GM12875 (cell line): ENCODE measurements around the gene GNRH2.

ENCODE experiments used
- H3K4me3 ChIP-seq: one replicate; pipeline ENCODE4 v1.5.1; 2011; ENCODE audit warnings: low read depth, low read length, control low read depth
- TF ChIP-seq, protein P1 (sequence below): IDR thresholded peaks from 2 replicates; pipeline ENCODE4 v1.5.1; 2011; ENCODE audit warnings: low read depth, mild to moderate bottlenecking, control low read depth, inconsistent platforms, low read length, moderate library complexity, borderline replicate concordance; ENCODE audit not compliant: insufficient read depth

GNRH2 gene

DNA sequence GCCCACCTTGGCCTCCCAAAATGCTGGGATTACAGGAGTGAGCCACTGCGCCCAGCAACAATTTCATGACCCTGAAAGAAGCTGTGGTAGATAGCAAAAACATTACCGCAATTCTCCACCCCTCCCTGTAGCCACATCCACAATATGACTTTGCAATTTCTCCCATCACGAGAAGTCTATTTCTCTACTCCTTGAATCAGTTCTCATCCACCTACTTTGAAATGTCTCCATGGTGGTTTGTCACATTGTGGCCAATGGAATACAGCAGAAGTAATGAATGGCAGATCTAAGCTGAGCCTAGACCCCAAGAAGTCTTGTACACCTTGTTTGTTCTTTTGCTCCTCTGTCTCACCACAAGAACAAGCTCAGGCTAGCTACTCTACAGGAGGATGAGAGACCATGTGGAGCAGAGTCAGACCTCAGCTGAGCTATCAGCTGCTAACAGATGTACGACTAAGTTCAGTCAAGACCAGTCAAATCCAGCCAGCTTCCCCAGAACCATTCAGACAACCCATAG lies 34.3 kb downstream of the GNRH2 start:
- no peak overlapping the region for H3K4me3 ChIP-seq
- TF ChIP-seq, protein P1, sequence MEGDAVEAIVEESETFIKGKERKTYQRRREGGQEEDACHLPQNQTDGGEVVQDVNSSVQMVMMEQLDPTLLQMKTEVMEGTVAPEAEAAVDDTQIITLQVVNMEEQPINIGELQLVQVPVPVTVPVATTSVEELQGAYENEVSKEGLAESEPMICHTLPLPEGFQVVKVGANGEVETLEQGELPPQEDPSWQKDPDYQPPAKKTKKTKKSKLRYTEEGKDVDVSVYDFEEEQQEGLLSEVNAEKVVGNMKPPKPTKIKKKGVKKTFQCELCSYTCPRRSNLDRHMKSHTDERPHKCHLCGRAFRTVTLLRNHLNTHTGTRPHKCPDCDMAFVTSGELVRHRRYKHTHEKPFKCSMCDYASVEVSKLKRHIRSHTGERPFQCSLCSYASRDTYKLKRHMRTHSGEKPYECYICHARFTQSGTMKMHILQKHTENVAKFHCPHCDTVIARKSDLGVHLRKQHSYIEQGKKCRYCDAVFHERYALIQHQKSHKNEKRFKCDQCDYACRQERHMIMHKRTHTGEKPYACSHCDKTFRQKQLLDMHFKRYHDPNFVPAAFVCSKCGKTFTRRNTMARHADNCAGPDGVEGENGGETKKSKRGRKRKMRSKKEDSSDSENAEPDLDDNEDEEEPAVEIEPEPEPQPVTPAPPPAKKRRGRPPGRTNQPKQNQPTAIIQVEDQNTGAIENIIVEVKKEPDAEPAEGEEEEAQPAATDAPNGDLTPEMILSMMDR: no peak

DNA sequence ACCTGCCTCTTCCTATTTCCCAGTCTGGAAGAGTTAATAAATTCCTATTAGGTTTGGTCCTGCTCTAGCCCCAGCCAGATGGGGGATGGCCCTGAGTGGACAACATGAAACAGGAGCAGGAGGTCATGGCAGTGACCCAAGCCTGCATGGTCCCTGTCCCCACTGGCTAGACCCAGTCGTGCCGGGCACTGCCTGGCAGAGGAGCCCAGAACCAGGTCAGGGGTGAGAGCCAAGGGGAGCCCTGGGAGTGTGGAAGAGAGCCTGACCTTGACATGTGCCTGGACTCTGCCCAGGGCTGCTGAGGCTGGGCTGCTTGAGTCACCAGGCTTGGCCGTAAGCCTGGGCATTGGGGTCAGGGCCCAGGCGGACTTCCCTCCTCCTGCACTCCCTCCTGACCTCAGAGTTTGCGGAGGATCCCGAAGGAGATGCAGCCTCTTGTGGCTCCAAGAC lies 37.5 kb downstream of the GNRH2 start:
- TF ChIP-seq, protein P1: no peak
- H3K4me3 ChIP-seq: no peak overlapping the region

DNA sequence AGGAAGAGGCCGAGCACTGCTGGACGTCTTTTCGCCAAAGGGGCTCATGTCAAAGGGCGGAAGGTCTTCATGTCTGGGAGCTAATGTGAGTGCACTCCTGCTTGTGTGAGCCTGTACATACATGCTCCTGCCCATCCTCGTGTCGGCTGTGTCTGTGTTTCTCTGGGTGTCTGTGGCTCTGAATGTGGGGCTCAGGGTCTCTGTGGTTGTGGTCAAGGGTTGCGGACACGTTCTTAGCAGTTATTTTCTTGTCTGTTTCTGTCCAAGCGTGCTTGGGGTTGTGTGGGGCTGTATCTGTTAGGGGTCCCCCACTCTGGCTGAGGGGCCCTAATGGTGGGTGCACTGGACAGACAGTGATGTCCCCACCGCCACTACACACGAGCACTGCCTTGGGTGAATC lies 38.2 kb downstream of the GNRH2 start:
- H3K4me3 ChIP-seq: no peak overlapping the region
- TF ChIP-seq, protein P1: no peak

DNA sequence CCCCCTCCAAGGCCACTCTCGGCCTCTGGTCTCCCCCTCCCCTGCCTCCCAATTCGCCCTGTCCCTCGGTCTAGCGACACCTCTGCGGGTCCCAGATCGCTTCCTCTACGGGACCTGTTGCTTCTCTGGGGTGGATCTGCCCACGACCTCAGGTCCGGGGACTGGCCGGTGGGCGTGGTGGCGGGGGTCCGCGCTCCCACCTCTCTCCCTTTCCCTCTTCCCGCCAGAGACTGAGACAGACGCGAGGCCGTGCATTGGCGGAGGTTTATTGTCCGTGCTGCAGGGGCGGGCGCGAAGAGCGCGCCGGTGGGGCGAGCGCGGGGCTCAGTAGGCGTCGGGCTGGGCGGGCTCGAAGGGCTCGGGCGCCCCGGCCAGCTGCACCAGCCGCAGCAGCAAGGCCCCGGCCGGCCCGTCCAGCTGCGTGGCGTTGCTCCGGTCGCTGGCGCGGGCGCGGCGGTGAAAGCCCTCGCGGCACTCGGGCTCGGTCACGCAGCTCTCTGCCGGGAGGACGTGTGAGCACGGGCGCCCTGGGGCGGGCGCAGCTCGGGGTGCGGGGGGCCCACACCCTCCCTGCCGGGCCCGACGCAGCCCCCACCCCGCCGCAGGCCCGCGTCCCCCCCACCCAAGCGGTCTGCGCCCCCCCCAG lies 39.0 kb downstream of the GNRH2 start:
- H3K4me3 ChIP-seq: no peak overlapping the region
- TF ChIP-seq, protein P1: no peak

DNA sequence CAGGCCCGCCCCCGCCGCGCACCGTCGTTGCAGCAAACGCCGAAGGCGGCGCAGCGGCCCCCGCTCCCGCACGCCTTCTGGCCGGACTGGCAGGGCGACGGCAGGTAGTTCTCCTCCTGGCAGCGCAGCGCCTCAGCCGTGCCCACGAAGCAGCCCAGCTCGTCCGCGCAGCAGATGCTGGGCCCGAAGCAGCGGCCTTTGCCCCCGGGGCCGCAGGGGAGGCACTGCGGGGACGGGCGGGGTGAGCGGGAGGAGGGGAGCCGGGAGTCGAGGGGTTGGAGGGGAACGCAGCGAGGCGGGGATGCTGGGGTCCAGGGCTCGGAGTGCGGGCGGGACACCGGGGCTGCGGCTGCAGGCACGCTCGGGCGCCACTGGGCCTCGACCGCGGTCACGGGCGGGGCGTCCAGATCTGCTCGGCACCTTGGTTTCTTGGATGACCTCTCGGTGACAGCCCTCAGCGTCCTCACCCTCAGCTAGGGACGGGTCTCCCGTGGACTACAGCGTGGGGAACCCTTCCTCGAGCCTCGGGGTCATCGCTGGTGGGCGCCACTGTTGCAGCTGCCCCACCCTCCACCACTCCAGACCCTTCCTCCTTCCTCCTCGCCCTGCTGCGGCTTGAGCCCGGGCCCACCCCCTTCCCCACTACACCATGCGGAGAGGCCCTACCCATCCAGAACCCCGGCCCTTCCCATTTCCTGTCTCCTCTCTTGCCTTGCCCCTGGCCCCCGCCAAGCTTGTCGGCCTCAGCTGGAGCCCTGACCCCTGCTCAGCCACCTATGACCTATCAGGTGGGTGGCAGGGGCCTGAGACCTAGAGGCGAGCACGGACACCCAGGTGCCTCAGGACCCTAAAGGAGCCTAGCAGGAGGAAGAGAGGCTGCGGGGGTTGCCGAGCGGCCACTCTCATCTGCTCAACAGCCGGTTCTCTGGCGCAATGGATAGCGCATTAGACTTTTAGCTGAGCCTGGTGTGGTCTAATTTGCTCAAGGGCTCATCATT lies 39.8 kb downstream of the GNRH2 start:
- H3K4me3 ChIP-seq: no peak overlapping the region
- TF ChIP-seq, protein P1: no peak

DNA sequence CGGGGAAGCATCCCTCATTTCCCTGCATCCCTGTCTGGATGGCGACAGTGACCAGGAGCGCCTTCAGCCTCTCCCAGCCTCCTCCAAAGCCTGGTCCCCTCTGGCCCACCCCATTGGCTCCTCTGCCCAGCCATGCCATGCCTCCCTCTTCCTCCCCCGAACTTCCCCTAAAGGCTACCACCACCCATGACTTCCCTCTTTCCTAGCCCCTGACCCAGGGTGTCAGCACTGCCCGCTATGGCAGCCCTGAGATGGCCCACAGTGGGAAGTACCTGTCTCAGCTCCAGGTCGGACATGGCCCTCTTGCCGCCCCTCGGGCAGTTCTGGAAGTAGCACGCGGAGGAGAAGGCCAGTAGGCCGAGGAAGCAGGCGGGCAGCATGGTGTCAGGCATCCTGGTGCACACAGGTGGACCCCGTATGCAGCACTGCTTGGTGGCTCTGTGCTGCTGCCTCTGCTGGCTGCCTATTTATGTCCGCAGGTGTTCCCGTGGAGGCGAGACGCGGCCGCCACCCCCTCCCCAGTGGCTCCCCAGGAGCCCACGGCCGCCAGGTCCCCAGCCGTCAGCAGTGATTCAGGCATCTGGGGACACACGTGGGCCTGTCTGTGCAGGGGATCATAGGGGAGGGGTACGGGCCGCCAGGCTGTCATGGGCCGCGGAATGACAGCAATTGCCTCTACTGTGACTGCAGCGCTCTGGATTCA lies 41.0 kb downstream of the GNRH2 start, which contains the start of gene AVP:
AVP (minus strand) TSS at position 442 of the 703 bp plus-strand sequence; CDS start at position 392, 50 bp downstream.
- H3K4me3 ChIP-seq: no peak within 1 kb of the TSS
- TF ChIP-seq, protein P1: no peak
